H54 (cell line): ENCODE results near the gene PDE6G.
A peak's percentile ranks its signal among the peaks of the same experiment; 100 is the strongest.

Experiments used
- DNase-seq: peaks from one replicate; pipeline ENCODE4 v3.0.0; 2011; ENCODE audit warnings: low spot score, mixed read lengths; ENCODE audit not compliant: insufficient read length
- FAIRE-seq: peaks from 3 replicates; lab custom pipeline; 2011; peaks lifted over from hg19 to GRCh38; lab: Jason Lieb, UNC
- POLR2A ChIP-seq: IDR thresholded peaks from 2 replicates; pipeline ENCODE4 v1.6.1; 2011; ENCODE audit warnings: low read depth, mild to moderate bottlenecking, low read length

PDE6G gene

DNA sequence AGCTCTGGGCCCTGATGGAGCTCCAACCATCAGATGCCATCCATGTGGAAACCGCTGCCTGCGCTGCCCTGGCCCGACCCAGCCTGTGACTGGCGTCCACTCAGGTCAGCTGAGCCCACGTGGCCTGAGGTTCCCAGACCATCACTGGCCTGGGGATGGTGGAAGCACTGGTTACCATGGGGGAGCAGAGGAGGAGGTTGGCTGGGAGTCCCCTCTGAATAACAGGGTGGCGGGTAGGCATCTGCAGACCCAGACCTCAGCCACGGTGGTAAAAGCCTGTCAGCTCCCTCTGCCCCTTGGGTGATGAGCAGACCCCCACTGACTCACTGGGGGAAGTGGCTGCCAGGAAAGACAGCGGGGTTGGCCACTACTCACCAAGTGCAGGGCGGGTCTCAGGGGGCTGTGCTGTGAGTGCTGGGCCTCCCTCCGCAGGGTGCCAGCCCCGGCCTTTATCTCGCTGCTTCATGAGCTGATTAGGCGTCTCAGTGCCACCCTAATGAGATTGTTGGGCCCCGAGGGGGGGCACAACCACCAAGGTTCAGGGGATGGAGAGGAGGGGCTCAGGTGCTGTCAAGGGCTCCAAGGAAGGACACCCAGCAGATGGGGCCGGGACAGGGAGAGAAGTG lies at the start of gene PDE6G:
TSS of gene PDE6G (minus strand) at position 425 of the 626 bp plus-strand sequence. CDS start 3,237 bp downstream, outside the sequence.
- TF ChIP-seq POLR2A, result no peak
- no peak for DNase-seq
- FAIRE-seq, result no peak

DNA sequence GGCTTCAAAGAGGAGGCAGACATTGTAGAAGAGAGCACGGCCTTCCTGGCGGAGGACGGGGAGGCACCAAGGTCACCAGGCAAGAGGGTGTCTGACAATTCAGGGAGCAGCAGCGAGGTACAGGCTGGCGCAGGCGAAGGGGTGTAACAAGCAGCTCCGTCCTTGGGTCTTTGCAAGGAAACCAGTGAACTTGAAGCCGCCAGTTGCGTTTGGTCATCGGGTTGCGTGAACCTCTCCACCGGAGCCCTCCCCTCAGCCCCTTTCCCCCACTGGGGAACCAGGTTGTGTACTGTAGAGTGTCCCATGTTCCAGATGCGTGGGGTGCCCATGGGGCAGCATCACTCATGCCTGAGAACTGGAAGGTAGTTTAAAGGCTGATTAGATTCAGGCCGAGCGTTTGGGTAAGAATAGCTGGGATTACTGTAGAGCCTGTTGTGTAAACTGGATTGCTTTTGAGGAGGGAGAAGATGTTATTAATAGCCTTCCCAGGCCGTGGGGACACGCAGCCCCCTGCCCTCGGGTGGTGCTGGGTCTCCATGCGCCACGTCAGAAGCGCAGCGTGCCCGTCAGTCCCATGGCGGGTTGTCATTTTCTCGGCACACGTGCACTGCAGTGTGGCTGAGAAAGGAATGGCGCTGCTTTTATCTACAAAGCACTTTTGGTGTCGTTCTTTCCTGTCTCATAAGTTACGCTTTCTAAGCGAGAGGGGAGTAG lies 49.3 kb upstream of the PDE6G start:
- DNase-seq, result no peak
- FAIRE-seq, result no peak
- no peak for TF ChIP-seq POLR2A

DNA sequence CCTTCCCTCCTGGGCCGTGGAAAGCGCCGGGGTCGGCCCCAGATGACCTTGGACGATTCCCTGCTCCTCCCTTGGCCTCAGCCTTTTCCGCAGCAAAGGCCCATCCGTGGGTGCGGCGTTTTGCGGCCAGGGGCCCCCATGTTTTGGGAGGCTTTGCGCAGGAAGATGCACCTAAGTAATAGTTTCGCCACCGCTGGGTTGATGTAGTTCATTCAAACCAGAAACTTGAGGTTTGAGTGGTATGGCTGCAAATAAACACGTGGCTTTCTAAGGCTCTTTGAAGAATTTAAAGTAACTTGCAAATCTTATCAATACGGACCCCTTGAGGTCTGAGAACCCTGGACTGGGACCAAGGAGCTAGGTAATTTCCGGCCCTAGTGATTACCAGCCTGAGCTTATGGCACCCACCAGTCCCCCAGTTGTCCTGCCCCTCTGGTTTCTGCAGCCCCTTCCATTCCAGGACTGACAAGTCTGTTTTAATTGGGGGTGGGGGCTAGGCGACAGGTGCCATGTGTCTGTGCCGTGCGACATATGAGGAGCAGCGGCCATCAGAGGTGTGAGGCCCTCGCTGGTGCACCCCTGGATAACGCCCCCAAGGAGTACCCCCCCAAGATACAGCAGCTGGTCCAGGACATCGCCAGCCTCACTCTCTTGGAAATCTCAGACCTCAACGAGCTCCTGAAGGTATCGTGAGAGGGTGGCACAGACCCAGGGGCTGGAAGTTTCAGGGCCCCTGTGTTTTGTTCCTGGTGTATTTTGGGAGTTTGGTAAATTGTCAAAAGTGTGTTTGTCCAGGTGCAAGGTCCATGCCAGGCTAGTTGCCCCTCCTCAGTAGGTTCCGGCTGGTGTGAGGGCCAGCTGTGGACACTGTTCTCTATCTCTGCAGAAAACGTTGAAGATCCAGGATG lies 47.7 kb upstream of the PDE6G start:
- no peak for FAIRE-seq
- no peak for TF ChIP-seq POLR2A
- DNase-seq, result no peak

DNA sequence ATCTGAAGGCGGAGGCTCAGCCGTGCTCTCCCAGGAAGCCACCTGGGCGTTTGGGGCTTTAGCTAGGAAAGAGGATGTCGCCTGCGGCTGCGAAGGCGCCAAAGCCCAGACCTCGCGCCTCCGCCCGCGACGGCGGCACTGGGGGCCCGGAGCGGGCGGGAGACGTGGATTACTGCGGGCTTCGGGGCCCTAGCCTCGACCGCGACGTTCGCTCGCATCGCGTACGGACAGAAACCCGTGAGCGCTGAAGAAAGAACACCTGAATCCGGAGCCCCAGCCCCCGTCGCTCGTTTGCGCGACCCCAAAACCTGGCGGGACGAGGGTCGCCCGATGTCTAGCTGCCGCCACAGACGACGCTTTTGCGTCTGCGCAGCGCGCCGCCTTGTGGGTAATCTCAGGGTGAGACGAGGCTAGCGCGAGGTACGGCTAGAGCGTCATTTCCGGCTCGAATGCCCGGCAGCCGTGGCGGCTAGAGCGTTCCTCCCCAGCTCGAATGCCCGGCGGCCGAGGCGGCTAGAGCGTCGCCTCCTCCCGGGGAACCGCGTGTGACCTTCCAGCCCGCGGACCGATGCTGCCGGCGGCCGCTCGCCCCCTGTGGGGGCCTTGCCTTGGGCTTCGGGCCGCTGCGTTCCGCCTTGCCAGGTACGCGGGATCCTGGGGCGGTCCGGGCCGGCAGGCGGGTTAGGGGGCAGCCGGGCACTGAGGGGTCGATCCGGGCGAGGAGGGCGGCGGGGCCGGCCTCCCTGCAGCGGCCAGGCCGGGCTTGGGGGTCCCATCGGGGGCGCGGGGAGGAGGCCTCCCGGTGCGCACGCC lies 46.8 kb upstream of the PDE6G start, which contains the start of gene MRPL12:
TSS of gene MRPL12 (plus strand) at position 434 of the 813 bp plus-strand sequence. CDS start at position 569, 135 bp downstream.
- FAIRE-seq (no peak), DNase-seq (peak; percentile 96)
- TF ChIP-seq POLR2A, result peak; percentile 91

DNA sequence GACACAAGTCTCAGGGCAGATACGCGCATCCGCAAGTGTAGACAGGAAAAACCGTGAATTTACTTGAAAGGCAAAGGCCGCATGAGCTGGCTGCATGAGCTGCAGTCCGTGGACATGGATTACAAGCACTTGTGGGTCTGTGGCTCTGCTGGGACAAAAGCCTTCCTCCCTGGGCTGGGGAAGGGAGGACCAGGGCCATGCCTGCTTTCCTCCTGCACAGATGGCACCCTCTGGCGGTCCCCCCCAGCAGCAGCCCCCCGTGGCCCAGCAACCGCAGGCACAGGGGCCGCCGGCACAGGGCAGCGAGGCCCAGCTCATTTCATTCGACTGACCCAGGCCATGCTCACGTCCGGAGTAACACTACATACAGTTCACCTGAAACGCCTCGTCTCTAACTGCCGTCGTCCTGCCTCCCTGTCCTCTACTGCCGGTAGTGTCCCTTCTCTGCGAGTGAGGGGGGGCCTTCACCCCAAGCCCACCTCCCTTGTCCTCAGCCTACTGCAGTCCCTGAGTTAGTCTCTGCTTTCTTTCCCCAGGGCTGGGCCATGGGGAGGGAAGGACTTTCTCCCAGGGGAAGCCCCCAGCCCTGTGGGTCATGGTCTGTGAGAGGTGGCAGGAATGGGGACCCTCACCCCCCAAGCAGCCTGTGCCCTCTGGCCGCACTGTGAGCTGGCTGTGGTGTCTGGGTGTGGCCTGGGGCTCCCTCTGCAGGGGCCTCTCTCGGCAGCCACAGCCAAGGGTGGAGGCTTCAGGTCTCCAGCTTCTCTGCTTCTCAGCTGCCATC lies 45.1 kb upstream of the PDE6G start:
- DNase-seq (no peak), FAIRE-seq (no peak)
- no peak for TF ChIP-seq POLR2A

DNA sequence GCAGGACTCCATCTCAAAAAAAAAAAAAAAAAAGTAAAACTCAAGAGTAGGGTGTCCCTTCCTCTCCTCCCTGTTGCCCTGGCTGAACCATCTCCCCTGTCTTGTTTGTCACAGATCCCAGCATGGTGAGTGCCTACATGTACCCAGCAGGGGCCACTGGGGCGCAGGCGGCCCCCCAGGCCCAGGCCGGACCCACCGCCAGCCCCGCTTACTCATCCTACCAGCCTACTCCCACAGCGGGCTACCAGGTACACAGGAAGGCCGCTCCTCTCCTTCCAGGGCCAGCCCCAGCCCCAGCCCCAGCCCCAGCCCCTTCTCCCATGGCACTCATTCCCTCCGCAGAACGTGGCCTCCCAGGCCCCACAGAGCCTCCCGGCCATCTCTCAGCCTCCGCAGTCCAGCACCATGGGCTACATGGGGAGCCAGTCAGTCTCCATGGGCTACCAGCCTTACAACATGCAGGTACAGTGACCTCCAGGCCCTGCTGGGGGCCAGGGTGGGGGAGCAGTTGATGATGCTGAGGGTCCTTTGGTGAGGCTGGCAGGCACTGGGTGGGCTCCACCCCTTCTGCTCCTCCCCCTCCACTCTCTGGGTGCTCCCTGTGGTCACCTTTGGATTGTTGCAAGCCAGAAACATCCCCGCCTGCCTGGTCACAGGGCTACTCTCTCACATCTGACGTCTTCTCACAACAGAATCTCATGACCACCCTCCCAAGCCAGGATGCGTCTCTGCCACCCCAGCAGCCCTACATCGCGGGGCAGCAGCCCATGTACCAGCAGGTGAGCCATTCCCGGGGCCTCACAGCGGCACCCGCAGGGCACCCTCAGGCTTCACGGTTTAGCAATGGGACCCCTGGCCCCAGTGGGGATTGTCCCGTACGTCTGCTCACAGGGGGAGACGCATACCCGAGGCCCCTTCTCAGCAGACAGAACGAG lies 44.3 kb upstream of the PDE6G start:
- TF ChIP-seq POLR2A, result no peak
- no peak for FAIRE-seq
- no peak for DNase-seq

DNA sequence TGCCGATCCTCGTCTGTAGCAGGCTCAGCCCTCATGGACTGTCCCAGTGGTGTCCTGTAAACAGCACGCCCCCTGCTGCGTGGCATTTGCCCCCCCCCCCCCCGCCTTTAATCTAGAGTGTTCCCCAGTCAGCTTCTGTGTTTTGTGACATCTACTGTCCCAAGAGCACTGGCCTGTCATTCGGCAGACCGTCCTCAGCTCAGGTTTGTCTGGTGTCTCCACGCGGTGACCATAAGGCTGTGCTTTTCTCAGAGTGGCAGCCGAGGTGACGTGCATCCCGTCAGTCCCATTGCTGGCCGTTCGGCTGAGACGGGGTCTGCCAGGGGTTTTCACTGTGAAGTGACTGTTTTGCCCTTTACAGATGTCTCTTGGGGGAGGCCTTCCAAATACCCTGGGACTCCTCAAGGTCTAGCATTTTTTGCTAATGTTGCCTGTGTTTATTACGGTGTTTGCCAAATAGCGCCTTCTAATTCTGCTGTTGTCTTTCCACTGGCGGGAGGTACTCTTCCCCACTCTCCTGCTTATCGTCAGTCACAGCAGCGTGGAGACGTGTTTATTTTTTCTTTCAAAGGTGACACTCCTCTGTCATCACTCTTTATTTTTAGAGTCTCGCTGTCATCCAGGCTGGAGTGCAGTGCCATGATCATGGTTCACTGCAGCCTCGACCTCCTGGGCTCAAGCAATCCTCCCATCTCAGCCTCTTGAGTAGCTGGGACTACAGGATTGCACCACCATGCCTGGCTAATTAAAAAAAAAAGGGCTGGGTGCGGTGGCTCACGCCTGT lies 41.1 kb upstream of the PDE6G start:
- no peak for TF ChIP-seq POLR2A
- no peak for DNase-seq
- no peak for FAIRE-seq

DNA sequence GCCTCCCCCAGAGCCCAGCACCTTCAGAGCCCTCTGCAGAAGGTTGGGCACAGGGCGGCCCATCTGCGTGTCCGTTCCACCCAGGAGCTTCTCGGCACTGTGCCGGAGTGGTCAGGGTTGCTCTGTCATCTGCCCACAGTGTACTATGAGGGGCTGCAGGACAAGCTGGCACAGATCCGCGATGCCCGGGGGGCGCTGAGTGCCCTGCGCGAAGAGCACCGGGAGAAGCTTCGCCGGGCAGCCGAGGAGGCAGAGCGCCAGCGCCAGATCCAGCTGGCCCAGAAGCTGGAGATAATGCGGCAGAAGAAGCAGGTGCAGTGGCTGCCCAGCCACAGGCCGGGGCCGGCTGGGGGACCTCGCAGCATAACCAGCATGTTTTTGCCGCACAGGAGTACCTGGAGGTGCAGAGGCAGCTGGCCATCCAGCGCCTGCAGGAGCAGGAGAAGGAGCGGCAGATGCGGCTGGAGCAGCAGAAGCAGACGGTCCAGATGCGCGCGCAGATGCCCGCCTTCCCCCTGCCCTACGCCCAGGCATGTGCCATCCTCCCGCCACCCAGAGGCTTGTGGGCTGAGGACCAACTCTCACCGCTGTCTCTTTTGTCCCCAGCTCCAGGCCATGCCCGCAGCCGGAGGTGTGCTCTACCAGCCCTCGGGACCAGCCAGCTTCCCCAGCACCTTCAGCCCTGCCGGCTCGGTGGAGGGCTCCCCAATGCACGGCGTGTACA lies 40.0 kb upstream of the PDE6G start:
- FAIRE-seq (no peak), DNase-seq (no peak)
- TF ChIP-seq POLR2A, result no peak

DNA sequence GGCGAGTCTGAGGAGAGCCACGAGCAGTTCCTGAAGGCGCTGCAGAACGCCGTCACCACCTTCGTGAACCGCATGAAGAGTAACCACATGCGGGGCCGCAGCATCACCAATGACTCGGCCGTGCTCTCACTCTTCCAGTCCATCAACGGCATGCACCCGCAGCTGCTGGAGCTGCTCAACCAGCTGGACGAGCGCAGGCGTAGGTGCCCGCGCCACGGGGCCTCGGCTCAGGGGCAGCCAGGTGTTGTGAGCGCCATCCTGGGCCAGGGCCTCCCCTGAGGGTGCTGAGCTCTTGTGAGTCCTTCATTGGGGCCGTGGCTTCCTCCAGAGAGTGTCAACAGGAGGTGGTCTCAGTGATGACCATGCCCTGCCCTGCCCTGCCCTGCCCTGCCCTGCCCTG lies 39.5 kb upstream of the PDE6G start:
- no peak for TF ChIP-seq POLR2A
- no peak for DNase-seq

DNA sequence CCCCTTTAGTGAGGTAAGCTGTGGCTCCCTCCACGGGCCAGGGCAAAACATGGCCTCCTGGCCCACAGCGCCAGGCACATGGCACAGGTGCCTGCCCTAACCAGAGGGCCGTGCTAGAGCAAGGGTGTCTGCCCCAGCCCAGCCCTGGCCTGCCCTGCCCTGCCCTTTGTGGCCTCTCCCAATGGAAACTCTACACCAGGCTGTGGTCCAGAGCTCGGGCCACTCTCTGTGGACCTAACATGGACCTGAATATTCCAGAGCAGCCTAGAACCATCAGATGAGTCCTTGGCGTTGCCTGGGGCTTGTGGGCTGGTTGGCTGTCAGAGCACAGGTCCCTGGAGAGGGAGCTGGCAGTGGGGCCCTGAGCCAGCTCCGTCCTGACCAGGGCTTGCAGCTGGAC lies 38.9 kb upstream of the PDE6G start:
- FAIRE-seq, result no peak
- no peak for TF ChIP-seq POLR2A
- DNase-seq, result no peak

More for the DNA sequence above, 39.5 kb upstream of the PDE6G start:
- FAIRE-seq, result no peak

DNA sequence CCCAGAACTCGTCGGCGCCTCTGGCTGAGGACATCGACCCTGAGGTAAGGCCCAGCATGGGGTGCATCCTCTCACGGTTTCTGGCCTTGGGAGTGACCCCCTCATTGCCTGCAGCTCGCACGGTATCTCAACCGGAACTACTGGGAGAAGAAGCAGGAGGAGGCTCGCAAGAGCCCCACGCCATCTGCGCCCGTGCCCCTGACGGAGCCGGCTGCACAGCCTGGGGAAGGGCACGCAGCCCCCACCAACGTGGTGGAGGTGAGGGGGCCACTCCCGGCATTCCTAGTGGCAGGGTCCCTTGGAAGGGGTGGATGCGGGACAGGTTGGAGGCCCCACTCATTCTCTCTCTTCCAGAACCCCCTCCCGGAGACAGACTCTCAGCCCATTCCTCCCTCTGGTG lies 38.5 kb upstream of the PDE6G start:
- FAIRE-seq, result no peak
- no peak for DNase-seq
- TF ChIP-seq POLR2A, result no peak
